T-helper 1 cell treated with Interleukin-12 subunit alpha and Interleukin-12 subunit beta and Interleukin-4 antibody, amounts not matched to agents 30 μg/mL and 1 μg/mL, for 36 hours (primary cell): ENCODE data around the gene SDHAF2.

Experiments used
- H3K27ac Mint-ChIP-seq: one replicate; pipeline ENCODE4 v1.8.0; 2021; ENCODE audit warnings: mild to moderate bottlenecking, mixed read lengths
- H3K27me3 Mint-ChIP-seq: one replicate; pipeline ENCODE4 v1.8.0; 2021; ENCODE audit warnings: low read depth, mixed read lengths
- H3K36me3 Mint-ChIP-seq: one replicate; pipeline ENCODE4 v1.8.0; 2021; ENCODE audit warnings: low read depth, mixed read lengths
- H3K4me1 Mint-ChIP-seq: one replicate; pipeline ENCODE4 v1.8.0; 2021; ENCODE audit warnings: low read depth, mixed read lengths
- H3K4me3 Mint-ChIP-seq: one replicate; pipeline ENCODE4 v1.8.0; 2021; ENCODE audit warnings: mild to moderate bottlenecking, moderate library complexity, mixed read lengths
- H3K9me3 Mint-ChIP-seq: one replicate; pipeline ENCODE4 v1.8.0; 2021; ENCODE audit warnings: mixed read lengths

Gene SDHAF2

DNA sequence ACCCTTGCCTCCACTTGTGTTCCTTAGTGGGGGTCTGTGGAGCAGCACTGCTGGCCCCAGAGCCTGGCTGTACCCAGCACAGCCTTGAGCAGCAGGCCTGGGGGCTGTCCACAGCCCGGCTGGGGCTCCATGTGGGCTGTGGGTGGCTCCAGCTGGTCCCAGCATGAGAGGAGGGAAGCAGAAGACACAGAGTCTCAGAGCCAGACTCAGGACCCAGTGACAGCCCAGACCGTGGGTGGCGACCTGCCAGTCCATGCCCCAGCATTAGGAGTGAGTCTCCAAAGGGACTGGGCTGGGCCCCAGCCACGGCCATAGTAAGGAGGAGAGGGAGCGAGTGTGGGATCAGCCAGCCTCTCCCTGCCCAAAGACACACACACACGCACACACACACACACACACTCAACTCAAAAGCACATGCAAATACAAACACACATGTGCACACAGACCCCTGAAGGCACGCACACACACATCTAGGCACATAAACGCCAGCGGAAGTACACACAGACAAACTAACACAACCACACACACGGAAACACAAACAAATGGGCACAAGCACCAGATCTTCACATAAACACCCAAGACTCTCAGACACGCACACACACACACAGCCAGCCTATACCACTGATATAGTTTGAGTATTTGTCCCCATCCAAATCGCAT lies 61.9 kb downstream of the SDHAF2 start:
- H3K4me1 Mint-ChIP-seq = no peaks in the 10 kb centered on the region
- no peaks in the 10 kb centered on the region for H3K9me3 Mint-ChIP-seq
- no peak overlapping the region for H3K27ac Mint-ChIP-seq
- H3K4me3 Mint-ChIP-seq = no peak overlapping the region
- no peaks in the 10 kb centered on the region for H3K36me3 Mint-ChIP-seq
- no peaks in the 10 kb centered on the region for H3K27me3 Mint-ChIP-seq

DNA sequence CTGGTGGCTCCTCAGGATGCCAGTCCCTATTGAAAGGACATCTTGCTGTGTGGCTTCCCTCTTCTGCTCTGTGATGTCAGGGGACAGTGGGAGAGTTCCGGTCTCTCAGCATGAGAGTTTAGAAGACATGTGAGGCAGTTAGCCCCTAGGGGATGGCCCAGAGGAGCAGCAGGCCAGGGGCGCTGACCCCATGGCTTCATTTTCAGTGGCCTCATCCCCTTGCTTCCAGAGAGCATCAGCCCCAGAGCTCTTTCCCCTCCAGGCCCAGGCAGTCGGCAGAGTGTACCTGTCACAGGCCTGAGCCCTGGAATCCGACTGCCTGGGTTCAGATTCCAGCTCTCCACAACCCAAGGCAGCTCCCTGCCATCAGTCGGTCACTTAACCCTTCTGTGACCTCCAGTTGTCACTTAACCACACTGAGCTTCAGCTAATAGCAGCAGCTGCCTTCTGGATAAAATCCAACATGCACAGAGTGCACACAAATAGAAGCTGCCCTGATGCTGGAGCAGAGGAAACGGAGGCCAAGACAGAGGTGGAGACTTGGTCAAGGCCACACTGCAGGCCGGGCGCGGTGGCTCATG lies 64.5 kb downstream of the SDHAF2 start:
- H3K4me1 Mint-ChIP-seq = no peaks in the 10 kb centered on the region
- no peak overlapping the region for H3K27ac Mint-ChIP-seq
- H3K36me3 Mint-ChIP-seq = no peaks in the 10 kb centered on the region
- no peaks in the 10 kb centered on the region for H3K27me3 Mint-ChIP-seq
- no peak overlapping the region for H3K4me3 Mint-ChIP-seq
- no peaks in the 10 kb centered on the region for H3K9me3 Mint-ChIP-seq

DNA sequence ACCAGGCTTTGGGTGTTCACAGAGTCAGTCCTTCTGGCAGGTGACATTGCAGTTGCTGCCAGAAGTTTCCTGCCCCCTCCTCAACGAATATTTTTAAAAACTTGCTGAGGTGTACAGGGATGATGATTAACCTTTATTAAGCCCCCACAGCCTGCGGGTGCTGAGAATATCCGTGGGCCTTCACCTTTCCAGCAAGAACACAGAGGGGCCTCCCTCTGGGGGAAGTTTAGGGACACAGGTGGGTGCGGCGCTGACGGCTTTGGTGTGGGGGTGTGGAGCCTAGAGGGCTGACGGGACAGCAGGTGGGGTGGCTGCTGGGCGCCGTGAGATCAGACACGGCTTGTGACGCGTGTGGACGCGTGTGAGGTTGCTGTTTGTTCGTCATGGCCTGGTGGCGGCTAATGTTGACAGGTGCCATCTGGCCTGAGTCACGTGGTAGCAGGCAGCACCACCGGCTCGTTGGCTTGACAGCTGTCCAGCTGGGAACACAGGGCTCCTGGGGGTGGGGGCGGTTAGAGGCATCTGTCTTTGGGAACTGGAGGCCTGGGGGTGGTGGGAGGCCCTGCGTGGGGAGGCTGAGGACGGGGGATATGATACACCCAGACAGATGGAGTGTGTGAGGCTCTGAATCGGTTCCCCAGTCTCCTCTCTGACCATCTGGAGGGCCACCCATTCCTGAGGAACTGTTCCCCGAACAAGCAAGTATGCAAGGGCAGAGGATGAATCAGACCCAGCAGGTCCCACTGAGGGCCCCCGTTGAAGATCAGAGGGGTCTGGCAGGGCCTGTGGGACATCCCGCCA lies 66.1 kb downstream of the SDHAF2 start:
- H3K4me3 Mint-ChIP-seq = no peak overlapping the region
- no peak overlapping the region for H3K27ac Mint-ChIP-seq
- no peaks in the 10 kb centered on the region for H3K4me1 Mint-ChIP-seq
- no peaks in the 10 kb centered on the region for H3K36me3 Mint-ChIP-seq
- peaks cover 3% of the 10 kb centered on the region for H3K27me3 Mint-ChIP-seq
- H3K9me3 Mint-ChIP-seq = no peaks in the 10 kb centered on the region
